SIG-M5 treated with dmso at 0.1 percent for 504 hours (cell line): Measurements from ENCODE around the gene FHAD1.

Experiments used
- DNase-seq: peaks from one replicate; lab custom pipeline; 2025; ENCODE audit not compliant: unreplicated experiment; lab: John Stamatoyannopoulos, UW

Gene FHAD1

GRCh38 chr1:15430787-15431570 lies 184.0 kb downstream of the FHAD1 start:
- no peak for DNase-seq

DNA sequence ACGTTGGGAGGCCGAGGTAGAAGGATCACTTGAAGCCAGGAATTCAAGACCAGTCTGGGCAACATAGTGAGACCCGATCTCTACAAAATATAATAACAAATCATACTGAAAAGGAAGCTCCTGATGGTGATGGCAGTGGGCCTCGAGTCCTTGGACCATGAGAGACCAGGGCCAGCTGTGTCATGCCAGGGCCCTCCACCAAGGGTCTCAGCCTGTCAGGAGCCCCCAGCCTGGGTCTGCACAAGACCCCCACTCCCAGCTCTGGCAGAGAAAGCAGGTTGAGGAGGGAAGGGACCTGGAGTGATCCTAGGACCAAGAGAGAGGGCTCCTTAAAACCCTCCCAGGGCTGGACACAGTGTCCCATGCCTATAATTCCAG lies 184.5 kb downstream of the FHAD1 start:
- no peak for DNase-seq

DNA sequence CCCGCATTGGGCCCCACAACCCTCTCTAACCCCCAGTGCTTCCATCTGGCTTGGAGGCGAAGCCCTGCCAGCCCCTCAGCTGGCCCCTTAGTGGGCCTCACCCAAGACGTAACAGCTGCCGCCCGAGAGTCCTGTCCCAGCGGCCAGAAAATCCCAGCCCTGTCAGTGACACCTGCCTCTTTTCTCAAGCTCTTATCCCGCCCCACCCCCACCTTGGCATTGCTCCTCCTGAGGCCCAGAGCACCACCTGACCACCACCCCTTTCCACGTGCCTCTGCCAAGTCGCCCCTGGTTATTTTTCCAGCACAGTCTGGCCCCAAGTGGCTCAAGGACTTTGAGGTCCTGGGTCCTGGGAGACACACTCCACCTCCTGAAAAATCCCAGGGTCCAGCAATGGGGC lies 185.3 kb downstream of the FHAD1 start:
- DNase-seq, result no peak

DNA sequence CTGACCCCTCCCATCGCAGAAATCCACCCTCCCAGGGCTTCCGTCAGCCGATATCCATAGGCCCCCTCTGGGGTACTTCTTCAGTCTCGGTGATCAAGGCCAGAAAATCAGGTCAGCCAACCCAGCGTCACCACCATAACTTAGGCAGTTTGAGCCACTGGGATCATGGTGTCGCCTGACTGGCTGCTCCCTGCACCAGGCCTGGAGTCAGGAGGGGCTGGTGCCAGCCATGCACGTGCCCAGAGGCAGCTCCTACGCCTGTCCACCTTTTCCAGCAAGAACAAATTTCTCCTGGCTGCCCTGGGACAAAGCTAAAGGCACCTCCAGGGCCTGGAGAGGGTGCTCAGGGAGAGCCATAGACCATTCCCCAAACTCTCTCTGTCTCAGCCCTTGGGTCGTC lies 186.4 kb downstream of the FHAD1 start:
- no peak for DNase-seq

GRCh38 chr1:15434739-15435138 lies 187.7 kb downstream of the FHAD1 start:
- DNase-seq, result peak; percentile 85

DNA sequence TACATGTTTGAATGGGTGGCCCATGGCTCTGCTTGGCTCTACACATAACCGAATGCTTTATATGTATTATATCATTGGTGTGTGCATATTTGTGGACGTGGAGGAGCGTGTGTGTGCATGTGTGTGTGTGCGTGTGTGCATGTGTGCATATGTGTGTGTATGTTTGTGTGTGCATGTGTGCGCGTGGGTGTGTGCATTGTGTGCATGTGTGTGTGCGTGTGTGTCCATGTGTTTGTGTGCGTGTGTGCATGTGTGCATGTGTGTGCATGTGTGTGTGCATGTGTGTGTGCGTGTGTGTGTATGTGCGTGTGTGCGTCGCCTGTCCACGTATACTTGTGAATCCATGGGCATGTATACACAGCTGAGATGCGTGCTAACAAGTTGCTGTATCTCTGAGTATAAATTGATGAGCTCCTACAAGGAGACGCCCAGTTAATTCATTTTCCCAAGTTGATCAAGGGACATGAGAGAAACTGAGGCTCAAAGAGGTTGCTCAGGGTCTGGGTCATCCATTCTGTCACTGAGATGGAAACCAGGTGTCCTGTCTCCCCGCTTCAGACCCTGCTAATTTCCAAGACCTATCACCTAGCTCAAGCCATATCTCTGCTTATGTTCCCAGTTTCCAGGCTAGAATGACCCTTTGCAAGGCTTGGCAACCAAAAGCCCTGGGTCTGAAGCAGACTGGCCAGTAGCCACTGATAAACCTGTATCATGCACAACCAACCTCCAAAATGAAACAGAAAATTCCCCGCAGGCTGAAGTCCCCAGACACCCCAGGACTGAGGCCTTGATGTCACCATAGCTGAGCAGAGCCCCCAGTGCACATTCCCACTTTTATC lies 188.4 kb downstream of the FHAD1 start:
- DNase-seq, result no peak

GRCh38 chr1:15436881-15437442 lies 189.9 kb downstream of the FHAD1 start:
- DNase-seq, result no peak

DNA sequence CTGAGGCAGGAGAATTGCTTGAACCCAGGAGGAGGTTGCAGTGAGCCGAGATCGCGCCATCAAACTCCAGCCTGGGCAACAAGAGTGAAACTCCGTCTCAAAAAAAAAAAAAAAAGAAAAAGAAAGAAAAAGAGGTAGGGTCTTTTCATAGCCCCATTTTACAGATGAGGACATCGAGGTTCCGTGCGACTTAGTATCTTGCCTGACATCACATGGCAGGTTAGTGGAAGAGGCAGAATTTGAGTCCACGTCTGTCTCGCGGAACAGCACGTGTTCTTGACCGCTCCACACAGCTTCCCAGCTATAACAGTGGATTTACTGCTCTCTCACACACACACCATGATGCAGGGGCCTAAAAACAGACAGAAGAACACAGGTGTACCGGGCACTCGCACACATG lies 192.3 kb downstream of the FHAD1 start:
- DNase-seq, result no peak

DNA sequence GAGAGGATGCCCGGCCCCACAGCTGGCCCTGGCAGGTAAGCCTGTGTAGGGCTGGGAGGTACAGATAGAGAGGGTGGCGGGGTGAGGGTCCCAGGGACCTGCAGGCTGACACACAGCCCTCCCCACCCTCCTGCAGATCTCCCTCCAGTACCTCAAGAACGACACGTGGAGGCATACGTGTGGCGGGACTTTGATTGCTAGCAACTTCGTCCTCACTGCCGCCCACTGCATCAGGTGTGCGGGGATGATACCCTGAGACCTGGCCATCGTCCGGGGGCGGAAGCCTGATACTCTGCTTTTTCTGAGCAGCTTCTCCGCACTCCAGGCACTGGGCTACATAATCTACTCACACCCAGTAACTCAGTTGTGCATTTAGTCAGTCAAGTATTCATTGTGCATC lies 193.3 kb downstream of the FHAD1 start:
- DNase-seq, result no peak

- no peak for DNase-seq
These were observed 194.2 kb downstream of the FHAD1 start for GRCh38 chr1:15441247-15441646.

DNA sequence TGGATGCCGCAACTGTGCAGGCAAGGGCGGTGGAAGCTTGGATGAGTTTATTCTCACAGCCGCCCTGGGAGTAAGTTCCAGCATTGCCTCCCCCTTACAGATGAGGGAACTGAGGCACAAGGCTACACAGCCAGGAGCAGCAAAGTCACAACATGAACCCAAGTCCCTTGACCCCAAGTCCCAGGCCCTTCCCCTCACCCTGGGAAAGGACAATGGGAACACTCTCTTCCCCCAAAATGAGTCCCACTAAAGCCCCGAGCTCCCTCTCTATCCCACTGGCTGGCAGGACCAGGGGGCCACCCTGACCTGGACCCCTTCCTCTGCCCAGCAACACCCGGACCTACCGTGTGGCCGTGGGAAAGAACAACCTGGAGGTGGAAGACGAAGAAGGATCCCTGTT lies 195.1 kb downstream of the FHAD1 start:
- DNase-seq, result no peak

- no peak for DNase-seq
These were observed 195.7 kb downstream of the FHAD1 start for GRCh38 chr1:15442759-15443158.

DNA sequence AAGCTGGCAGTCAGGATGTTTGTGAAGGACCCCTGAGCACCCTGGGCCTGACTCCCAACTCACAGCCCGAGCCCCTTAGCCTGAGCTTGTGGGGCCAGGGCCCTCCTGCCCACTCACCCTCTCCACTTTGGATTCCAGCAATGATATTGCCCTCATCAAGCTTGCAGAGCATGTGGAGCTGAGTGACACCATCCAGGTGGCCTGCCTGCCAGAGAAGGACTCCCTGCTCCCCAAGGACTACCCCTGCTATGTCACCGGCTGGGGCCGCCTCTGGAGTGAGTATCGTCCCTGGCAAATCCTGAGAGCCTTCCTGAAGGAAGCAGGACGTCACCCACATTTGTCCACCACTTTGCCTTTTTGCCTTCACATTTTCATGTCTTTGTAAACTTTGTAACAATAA lies 196.3 kb downstream of the FHAD1 start:
- no peak for DNase-seq

- no peak for DNase-seq
These were observed 197.7 kb downstream of the FHAD1 start for GRCh38 chr1:15444468-15445389.

- DNase-seq, result no peak
These were observed 198.5 kb downstream of the FHAD1 start for GRCh38 chr1:15445390-15446122.

DNA sequence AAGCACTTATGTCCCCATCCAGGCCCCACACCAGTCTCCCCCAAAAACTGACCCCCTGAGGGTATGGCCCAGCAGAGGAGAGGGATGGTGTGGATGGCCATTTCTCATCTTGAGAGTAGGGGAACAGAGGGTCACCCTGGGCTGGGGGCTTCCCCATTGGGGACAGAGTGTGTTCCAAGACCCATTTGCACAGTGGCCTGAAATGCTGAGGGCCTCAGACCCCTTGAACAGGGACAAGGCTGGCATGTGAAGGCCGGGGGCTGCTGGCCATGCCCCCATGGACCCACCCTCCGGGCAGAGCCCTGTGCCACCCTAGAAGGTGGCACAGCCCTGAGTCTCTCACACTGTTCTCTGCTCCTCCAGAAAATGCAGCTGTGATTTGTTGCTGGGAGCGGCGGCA lies 199.2 kb downstream of the FHAD1 start:
- DNase-seq, result no peak
